GM12801 (cell line): ENCODE measurements around the gene TMEM132D.

ENCODE experiments used
- CTCF ChIP-seq: IDR thresholded peaks from one replicate; pipeline ENCODE4 v1.5.1; 2011; ENCODE audit warnings: control low read depth; ENCODE audit not compliant: insufficient read length; ENCODE audit errors: extremely low read depth

Gene TMEM132D

GRCh38 chr12:129503802-129504201 is 400.0 kb downstream of the TMEM132D start:
- no peak for TF ChIP-seq CTCF

- TF ChIP-seq CTCF = no peak
Observed at GRCh38 chr12:129496226-129496625, 407.6 kb downstream of the TMEM132D start.

GRCh38 chr12:129494766-129495165 is 409.1 kb downstream of the TMEM132D start:
- TF ChIP-seq CTCF = no peak

DNA sequence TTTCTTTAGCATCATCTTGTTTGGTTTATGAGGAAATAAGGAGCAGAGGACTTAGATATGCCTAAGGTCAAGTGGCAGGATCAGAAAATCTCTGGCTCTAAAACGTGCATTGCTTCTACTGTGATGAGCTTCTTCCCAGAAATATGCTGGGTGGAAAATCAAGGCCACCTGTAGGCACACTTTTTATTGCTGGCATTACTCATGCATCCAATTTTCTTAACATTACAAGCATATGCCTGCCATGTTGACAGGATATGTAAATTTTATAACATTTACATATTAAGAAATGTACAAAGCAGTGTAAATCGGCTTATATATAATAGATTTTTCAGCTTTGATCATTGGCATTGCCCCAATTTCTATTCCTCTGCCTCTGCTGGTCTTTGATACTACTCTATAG is 409.6 kb downstream of the TMEM132D start:
- TF ChIP-seq CTCF = no peak

- no peak for TF ChIP-seq CTCF
Observed at GRCh38 chr12:129489100-129489676, 414.6 kb downstream of the TMEM132D start.

GRCh38 chr12:129486931-129487330 is 416.9 kb downstream of the TMEM132D start:
- TF ChIP-seq CTCF = no peak

- no peak for TF ChIP-seq CTCF
Observed at GRCh38 chr12:129483111-129483893, 420.5 kb downstream of the TMEM132D start.
